ENCODE measurements around the gene F10.

Gene F10

GRCh38 chr13:113169277-113170272 is 47.0 kb downstream of the F10 start:
- DNase-seq (ENCODE audit: low read depth, low spot score): no peak

DNA sequence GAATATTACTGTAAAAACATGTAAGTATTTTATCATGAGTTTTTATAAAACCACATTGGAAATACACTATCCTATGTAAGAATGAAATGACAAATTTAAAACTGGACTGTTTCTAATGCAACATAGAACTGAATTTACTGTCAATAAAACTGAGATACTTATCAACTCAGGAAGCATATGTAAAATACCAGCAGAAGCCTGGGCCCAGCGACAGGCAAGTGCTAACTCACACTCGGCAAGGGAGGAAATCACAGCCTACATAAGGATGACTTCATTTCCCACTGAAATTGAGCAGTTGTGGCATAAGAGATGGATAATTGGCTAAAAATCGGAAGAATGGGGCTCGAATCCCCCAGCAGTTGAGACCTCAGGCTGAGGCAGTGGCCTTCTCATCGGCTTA is 47.9 kb downstream of the F10 start:
- DNase-seq (ENCODE audit: low read depth, low spot score): no peak

GRCh38 chr13:113171250-113172125 is 48.9 kb downstream of the F10 start:
- no peak for DNase-seq (ENCODE audit: low read depth, low spot score)

DNA sequence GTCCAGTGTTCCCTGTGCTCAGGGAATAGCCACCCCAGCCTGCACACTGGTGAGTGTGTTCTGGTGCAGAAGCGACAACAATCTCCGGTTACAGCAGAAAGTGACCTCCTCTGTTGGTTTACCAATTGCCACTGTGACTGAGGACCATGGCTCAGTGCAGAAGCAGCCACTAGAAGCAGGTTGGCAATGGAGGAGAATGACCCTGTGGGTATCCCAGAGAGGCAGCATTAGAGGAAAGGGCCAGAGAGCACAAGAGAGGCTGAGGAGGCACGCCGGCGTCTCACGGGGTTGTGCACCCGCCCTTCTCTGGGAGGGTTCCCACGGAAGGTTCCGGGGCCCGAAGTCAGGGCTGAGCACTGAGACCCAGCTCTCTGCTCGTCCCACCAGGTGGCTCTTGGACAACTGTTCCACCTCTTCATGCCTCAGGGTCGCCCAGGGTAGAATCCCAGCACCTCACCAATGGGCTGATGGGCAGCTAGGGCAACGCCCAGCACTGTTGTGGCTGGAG is 49.9 kb downstream of the F10 start:
- DNase-seq (ENCODE audit: low read depth, low spot score): no peak

DNA sequence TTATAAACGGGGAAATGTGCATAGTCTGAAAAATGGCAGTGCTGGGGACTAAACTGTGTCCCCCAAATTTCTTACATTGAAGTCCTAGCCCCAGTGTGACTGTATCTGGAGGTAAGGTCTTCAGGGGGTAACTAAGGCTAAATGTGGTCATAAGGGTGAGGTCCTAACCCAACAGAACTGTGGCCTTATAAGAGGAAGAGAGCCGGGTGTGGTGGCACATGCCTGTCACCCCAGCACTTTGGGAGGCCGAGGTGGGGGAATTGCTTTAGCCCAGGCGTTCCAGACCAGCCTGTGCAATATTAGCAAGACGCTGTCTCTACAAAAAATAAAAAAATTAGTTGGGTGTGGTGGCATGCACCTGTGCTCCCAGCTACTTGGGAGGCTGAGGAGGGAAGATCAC is 53.7 kb downstream of the F10 start:
- DNase-seq (ENCODE audit: low read depth, low spot score): no peak

GRCh38 chr13:113176822-113177221 is 54.2 kb downstream of the F10 start:
- no peak for DNase-seq (ENCODE audit: low read depth, low spot score)

- no peak for DNase-seq (ENCODE audit: low read depth, low spot score)
Measured at GRCh38 chr13:113178070-113178895, 55.7 kb downstream of the F10 start.

- DNase-seq (ENCODE audit: low read depth, low spot score): no peak
Measured at GRCh38 chr13:113178896-113179167, 56.2 kb downstream of the F10 start.

DNA sequence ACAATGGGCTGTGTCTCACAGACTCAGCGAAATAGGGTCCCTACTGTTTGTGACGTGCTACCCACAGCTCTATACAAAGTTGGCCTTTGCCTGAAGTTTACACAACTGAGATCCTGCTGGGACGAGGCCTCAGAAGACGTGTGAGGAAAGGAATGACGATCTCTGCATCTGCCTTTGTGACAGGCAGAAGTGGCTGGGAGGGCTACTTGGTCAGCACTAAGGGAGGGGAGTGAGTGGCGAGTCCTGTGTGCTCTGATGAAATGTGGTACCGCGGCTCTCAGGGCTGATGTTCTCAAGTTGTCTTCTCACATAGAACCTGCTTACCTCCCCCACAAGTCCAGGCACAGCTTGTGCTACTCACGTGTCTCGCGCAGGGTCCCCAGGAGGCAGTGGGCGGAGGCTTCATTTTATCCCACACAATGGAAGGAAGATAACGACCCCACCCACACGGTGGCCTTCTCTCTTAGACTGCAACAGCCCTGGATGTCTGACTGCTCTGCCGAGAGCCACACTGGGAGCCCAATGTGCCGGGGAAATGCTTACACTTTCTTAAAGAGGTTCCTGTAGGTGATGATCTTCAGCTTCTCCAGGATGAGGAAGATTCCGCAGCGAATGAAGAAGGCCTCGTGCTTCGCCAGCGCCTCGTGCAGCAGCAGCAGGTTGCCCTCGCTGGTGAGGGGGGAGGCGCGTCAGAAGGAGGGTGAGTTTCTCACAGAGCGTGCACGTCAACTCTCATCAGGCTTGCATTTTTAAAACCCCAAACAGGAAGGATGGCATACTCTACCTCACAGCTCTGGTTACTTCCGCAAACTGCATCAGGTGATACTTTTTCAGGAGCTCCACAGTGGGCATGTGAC is 57.0 kb downstream of the F10 start:
- DNase-seq (ENCODE audit: low read depth, low spot score): no peak

GRCh38 chr13:113182046-113182445 is 59.4 kb downstream of the F10 start:
- DNase-seq (ENCODE audit: low read depth, low spot score): no peak

- DNase-seq (ENCODE audit: low read depth, low spot score): no peak
Measured at GRCh38 chr13:113183450-113184129, 61.0 kb downstream of the F10 start.

DNA sequence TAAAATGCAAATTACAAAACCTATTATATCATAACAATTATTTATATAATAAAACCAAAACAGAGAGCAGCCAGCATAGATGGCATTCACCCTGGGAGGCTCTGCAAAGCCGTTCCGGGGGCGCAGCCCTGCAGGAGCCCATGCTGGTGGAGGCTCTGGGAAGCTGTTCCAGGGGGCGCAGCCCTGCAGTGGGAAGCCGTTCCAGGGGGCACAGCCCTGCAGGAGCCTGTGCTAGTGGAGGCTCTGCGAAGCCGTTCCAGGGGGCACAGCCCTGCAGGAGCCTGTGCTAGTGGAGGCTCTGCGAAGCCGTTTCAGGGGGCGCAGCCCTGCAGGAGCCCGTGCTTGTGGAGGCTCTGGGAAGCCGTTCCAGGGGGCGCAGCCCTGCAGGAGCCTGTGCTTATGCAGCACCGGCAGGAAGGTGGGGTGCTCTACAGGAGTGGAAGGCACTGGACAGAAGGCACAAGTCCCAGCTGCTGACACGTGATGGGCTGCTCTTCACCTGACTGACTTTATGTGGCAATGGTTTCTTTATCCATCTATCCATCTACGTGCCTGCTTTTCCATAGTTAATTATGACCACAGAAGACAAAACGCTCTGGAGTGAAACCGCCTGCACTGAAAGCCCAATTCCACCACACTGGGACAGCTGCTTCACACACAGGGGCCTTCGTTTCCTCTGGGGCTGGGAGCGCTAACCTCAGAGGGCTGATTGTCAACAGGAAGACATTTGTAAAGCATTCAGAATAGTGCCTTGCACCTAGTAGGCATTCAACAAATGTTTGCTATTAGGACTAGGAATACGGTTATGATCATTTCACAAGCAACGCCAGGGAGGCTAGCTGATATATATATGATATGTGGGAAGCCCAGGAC is 62.2 kb downstream of the F10 start:
- DNase-seq (ENCODE audit: low read depth, low spot score): no peak

- DNase-seq (ENCODE audit: low read depth, low spot score): no peak
Measured at GRCh38 chr13:113186061-113186900, 63.7 kb downstream of the F10 start.

GRCh38 chr13:113187263-113187669 is 64.7 kb downstream of the F10 start:
- no peak for DNase-seq (ENCODE audit: low read depth, low spot score)

DNA sequence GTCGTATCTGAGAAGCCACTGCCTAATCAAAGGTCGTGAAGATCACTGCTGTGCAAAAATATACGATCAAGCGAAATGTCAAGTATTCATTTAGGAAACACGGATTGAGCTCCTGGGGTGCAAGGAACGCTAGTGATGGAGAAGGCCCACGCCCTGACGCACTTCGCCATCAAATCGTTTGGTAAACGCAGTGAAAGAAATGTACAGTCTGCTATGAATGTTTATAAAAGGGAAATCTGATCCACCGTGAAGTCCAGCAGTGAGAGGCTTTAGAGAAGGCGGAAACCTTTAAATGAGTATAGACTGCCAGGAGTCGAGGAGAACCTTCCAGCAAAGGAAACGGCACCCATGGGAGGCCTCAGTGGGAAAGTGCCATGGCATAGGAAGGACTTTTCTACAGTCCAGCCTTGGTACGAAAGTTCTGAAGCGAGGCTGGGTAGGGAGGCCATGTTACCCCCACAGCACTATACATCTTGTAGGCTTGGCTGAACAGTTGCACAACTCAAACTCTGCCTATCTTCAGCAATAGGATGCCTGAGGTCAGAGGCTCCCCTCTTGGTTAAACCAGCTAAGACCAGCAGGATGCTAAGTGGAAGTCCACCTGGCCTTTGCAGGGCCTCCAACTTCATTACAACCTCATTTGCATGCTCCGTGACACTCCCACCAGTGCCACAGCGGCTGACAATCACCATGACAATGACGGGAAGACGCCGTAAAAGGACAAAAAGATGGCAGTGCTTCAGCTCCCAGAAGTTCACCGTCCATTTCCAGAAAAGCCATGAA is 65.5 kb downstream of the F10 start:
- DNase-seq (ENCODE audit: low read depth, low spot score): no peak

DNA sequence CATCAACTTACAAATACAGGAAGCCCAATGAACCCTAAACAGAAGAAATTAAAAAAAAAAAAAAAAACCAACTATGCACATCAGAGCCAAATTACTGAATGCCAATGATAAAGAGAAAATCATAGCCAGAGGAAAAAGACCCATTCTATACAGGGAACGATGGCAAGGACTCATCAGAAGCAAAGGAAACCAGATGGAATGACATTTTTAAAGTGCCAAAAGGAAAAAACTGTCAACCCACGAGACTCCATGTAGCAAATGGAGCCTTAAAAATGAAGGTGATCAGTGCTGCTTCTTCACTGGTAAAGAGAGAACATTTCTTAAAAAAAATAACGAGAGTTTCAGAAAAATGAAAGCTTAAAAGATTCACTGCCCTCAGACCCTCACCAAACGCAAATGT is 67.6 kb downstream of the F10 start:
- DNase-seq (ENCODE audit: low read depth, low spot score): no peak

DNA sequence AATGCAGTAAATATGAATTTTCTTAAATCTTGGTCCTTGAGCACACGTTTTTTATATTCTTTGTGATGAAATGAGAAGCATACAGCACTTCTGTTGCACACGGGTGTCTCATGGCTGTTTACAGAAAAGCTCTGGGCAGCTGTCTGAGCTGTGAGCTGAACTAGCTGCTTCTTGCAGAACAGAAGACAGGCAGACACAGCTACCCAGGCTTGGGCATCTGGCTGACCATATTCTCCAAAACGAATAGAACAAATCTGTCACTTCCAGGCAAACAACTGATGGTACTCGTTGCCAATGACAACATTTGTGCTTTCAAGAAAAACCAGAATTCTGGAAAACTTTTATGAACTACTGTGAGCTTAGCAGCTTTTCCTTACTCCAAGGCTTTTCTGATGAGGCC is 69.7 kb downstream of the F10 start:
- no peak for DNase-seq (ENCODE audit: low read depth, low spot score)

Data from activated CD4-positive, CD25-positive, alpha-beta regulatory T cell treated with anti-CD3 and anti-CD28 coated beads, Interleukin-2, amount 50 U/mL, for 16 hours (primary cell).